GM12878 (cell line): ENCODE data around the gene DNAJC18. TPM values are rescaled to one million over a fixed set of nuclear protein-coding genes. Genes with fewer than 3 reads are reported as not detected.
A peak's percentile ranks its signal among the peaks of the same experiment; 100 is the strongest.

Experiments used
- ATF2 ChIP-seq: IDR thresholded peaks from 2 replicates; pipeline ENCODE4 v1.6.1; 2012; ENCODE audit warnings: low read length, inconsistent platforms
- ETV6 ChIP-seq, 2 experiments: fragments of 450-650 bp in 1 of 2; IDR thresholded peaks in 1 of 2; conservative IDR thresholded peaks in 1 of 2; 2 replicates each; pipeline ENCODE4 v1.6.1; 2014; ENCODE audit warnings: antibody characterized with exemption in 1 of 2, borderline replicate concordance in 1 of 2, low read depth in 1 of 2, mild to moderate bottlenecking in 1 of 2, moderate library complexity in 1 of 2
- MEF2A ChIP-seq: IDR thresholded peaks from 2 replicates; pipeline ENCODE4 v1.6.1; 2011; ENCODE audit warnings: low read depth, mild to moderate bottlenecking, low read length, moderate library complexity; ENCODE audit not compliant: insufficient read depth
- MLLT1 ChIP-seq: fragments of 450-650 bp; IDR thresholded peaks from 2 replicates; pipeline ENCODE4 v1.6.1; 2016; ENCODE audit warnings: mild to moderate bottlenecking
- NRF1 ChIP-seq: conservative IDR thresholded peaks from 2 replicates; pipeline ENCODE4 v1.6.1; 2011; ENCODE audit warnings: mild to moderate bottlenecking, low read depth, low read length, improper control_type of control experiment
- SIN3A ChIP-seq: IDR thresholded peaks from 2 replicates; pipeline ENCODE4 v1.6.1; 2012; ENCODE audit warnings: low read depth, low read length, improper control_type of control experiment
- SIX5 ChIP-seq: IDR thresholded peaks from 2 replicates; pipeline ENCODE4 v1.6.1; 2011; ENCODE audit warnings: mild to moderate bottlenecking, low read depth, low read length, moderate library complexity; ENCODE audit not compliant: severe bottlenecking
- SKIL ChIP-seq: fragments of 450-650 bp; IDR thresholded peaks from 2 replicates; pipeline ENCODE4 v1.6.1; 2017; ENCODE audit warnings: mild to moderate bottlenecking, low read depth, inconsistent platforms; ENCODE audit not compliant: poor library complexity, severe bottlenecking
- SREBF1 ChIP-seq: IDR thresholded peaks from 2 replicates; pipeline ENCODE4 v1.6.1; 2012; ENCODE audit warnings: mild to moderate bottlenecking, low read length
- STAT1 ChIP-seq: fragments of 450-650 bp; conservative IDR thresholded peaks from 2 replicates; pipeline ENCODE4 v1.6.1; 2014; ENCODE audit warnings: antibody characterized with exemption, mild to moderate bottlenecking
- ZBTB11 ChIP-seq: fragments of 450-650 bp; formaldehyde crosslinking; IDR thresholded peaks from 2 replicates; pipeline ENCODE4 v1.5.0; 2022; ENCODE audit warnings: mild to moderate bottlenecking, missing genetic modification characterization
- ZBTB40 ChIP-seq: fragments of 450-650 bp; IDR thresholded peaks from 2 replicates; pipeline ENCODE4 v1.6.1; 2016; ENCODE audit warnings: mild to moderate bottlenecking, moderate library complexity, borderline replicate concordance
- ZNF24 ChIP-seq: fragments of 450-650 bp; IDR thresholded peaks from 2 replicates; pipeline ENCODE4 v1.6.1; 2017; ENCODE audit warnings: antibody characterized with exemption, mild to moderate bottlenecking
- polyA plus RNA-seq, 11 experiments: library from polyadenylated mRNA; depleted of rRNA in 4 of 11; unstranded in 6 of 11; stranded (reverse) in 5 of 11; fragments of >200 nt; fragmentation: Nextera tagmentation in 4 of 11; fragmentation: Illumina TruSeq in 1 of 11; extraction: Ambion mirVana in 4 of 11; extraction: Trizol in 1 of 11; gene quantifications; 1 replicate in 1 of 11; 2 replicates in 10 of 11; pipeline versions ENCODE4 v1.2.1 to v1.2.3, GENCODE V29; 2011 to 2016; ENCODE audit warnings: inconsistent platforms in 2 of 11, missing spikeins in 2 of 11, low read depth in 1 of 11
- total RNA-seq, 4 experiments: library from RNA; depleted of rRNA in 3 of 4; stranded (reverse); fragments of >200 nt in 3 of 4; fragmentation: Illumina TruSeq in 1 of 4; extraction: Trizol in 1 of 4; gene quantifications; 2 replicates each; pipeline versions ENCODE4 v1.2.1 to v1.2.3, GENCODE V29; 2013 to 2021

The DNAJC18 gene
- total and polyA plus RNA-seq, 10 of the 15 experiments (the other 5 are each of a cell fraction or from before 2014, with no cell fraction given), result 6.4 to 26.7 (median 17.7) TPM

- TF ChIP-seq SIX5, result no peak
- peak; percentile 69 for TF ChIP-seq SKIL
- 0 out of 2 replicates have a peak, but pooled peaks have one; percentile 23 for TF ChIP-seq STAT1
- TF ChIP-seq ETV6 (conservative IDR thresholded peaks at IDR 0.05 in 1 of 2, IDR thresholded peaks at IDR 0.05 in 1 of 2; ENCODE audit: borderline replicate concordance in 1 of 2, low read depth in 1 of 2), result no peak
- no peak for TF ChIP-seq SIN3A
- TF ChIP-seq ZNF24, result peak; percentile 45; the same call in 1 of the 2 replicates
- TF ChIP-seq NRF1, result no peak
- TF ChIP-seq ZBTB11 (CRISPR knock-in tag), result no peak
- TF ChIP-seq MLLT1, result peak; percentile 96
- TF ChIP-seq MEF2A, result no peak
- TF ChIP-seq ATF2, result no peak
- no peak for TF ChIP-seq ZBTB40
- TF ChIP-seq SREBF1, result no peak
Measured at GRCh38 chr5:139389701-139390638, 49.4 kb downstream of the DNAJC18 start, which contains the start of gene MZB1 (continued).
